DMS153 treated with DMSO at 0.1 percent for 48 hours (cell line): ENCODE measurements around the gene USP54.
"Not testable (repeated sequence)": the region's sequence is repeated elsewhere in the genome, so short reads cannot be mapped to it uniquely, and the experiment has no call there.

ENCODE experiments used
- DNase-seq: peaks from one replicate; lab custom pipeline; 2025; ENCODE audit not compliant: unreplicated experiment; lab: John Stamatoyannopoulos, UW

The USP54 gene

GRCh38 chr10:73590881-73591799, at the start of gene USP54:
TSS of gene USP54 (minus strand) at chr10:73591342. CDS start at chr10:73575658, 15,684 bp downstream.
- peak; percentile 9 for DNase-seq

- DNase-seq = no peak
These were observed 48.1 kb upstream of the USP54 start for GRCh38 chr10:73639286-73639685.

GRCh38 chr10:73635781-73636180, 44.6 kb upstream of the USP54 start:
- DNase-seq = no peak

GRCh38 chr10:73634421-73634820, 43.3 kb upstream of the USP54 start:
- DNase-seq = no peak

- no peak for DNase-seq
These were observed 38.0 kb upstream of the USP54 start for GRCh38 chr10:73629165-73629564.

GRCh38 chr10:73628405-73628804, 37.3 kb upstream of the USP54 start:
- DNase-seq = no peak

- no peak for DNase-seq
These were observed 36.2 kb upstream of the USP54 start for GRCh38 chr10:73627300-73627699.

- DNase-seq = peak; percentile 94
These were observed 35.0 kb upstream of the USP54 start for GRCh38 chr10:73625884-73626752.

- DNase-seq = no peak
These were observed 34.1 kb upstream of the USP54 start for GRCh38 chr10:73625004-73625883.

- DNase-seq = no peak
These were observed 31.9 kb upstream of the USP54 start for GRCh38 chr10:73623056-73623455.

GRCh38 chr10:73620974-73621373, 29.8 kb upstream of the USP54 start:
- not testable (repeated sequence) for DNase-seq

- not testable (repeated sequence) for DNase-seq
These were observed 26.0 kb upstream of the USP54 start for GRCh38 chr10:73617143-73617542.

GRCh38 chr10:73614720-73615119, 23.6 kb upstream of the USP54 start:
- no peak for DNase-seq

- no peak for DNase-seq
These were observed 18.0 kb upstream of the USP54 start for GRCh38 chr10:73609116-73609515.

- DNase-seq = peak; percentile 27
These were observed 10.4 kb upstream of the USP54 start for GRCh38 chr10:73601486-73601921.

- DNase-seq = no peak
These were observed 6.2 kb upstream of the USP54 start for GRCh38 chr10:73597346-73597745.

GRCh38 chr10:73593812-73594211, 2.7 kb upstream of the USP54 start:
- no peak for DNase-seq

GRCh38 chr10:73593110-73593509, 2.0 kb upstream of the USP54 start:
- DNase-seq = no peak

GRCh38 chr10:73591935-73592699, 975 bp upstream of the USP54 start:
- peak; percentile 50 for DNase-seq

- DNase-seq = no peak
These were observed 1.5 kb downstream of the USP54 start for GRCh38 chr10:73589563-73590126.
